Measurements from ENCODE around the gene CNN2.

- TF ChIP-seq POLR2AphosphoS5 (IDR thresholded peaks at IDR 0.05; ENCODE audit: borderline replicate concordance, low read depth, low read length) = no peak
- TF ChIP-seq EZH2 (IDR thresholded peaks at IDR 0.05) = no peak
- TF ChIP-seq FOXP2 (optimal IDR thresholded peaks at IDR 0.05; ENCODE audit: control extremely low read depth, extremely low read length, insufficient read depth) = no peak
Observed at GRCh38 chr19:1085053-1085658, 58.7 kb downstream of the CNN2 start.
